Inflammatory macrophage treated with lipopolysaccharide for 4 hours (primary cell): ENCODE data around the gene AGAP1.
"Not testable (repeated sequence)": the region's sequence is repeated elsewhere in the genome, so short reads cannot be mapped to it uniquely, and the experiment has no call there.

ENCODE experiments used
- DNase-seq: peaks from one replicate; pipeline ENCODE4 v3.0.0-alpha.2; 2020

The AGAP1 gene

GRCh38 chr2:235749121-235749770 is 255.4 kb downstream of the AGAP1 start:
- DNase-seq: no peak

GRCh38 chr2:235749771-235750160 is 255.9 kb downstream of the AGAP1 start:
- no peak for DNase-seq

- DNase-seq: no peak
Observed at GRCh38 chr2:235752846-235753245, 259.0 kb downstream of the AGAP1 start.

- no peak for DNase-seq
Observed at GRCh38 chr2:235754357-235755207, 260.7 kb downstream of the AGAP1 start.

- no peak for DNase-seq
Observed at GRCh38 chr2:235756491-235756890, 262.6 kb downstream of the AGAP1 start.

- no peak for DNase-seq
Observed at GRCh38 chr2:235757212-235757611, 263.4 kb downstream of the AGAP1 start.

- DNase-seq: no peak
Observed at GRCh38 chr2:235757640-235758039, 263.8 kb downstream of the AGAP1 start.

- no peak for DNase-seq
Observed at GRCh38 chr2:235762832-235763598, 269.2 kb downstream of the AGAP1 start.

GRCh38 chr2:235763816-235764215 is 270.0 kb downstream of the AGAP1 start:
- no peak for DNase-seq

- not testable (repeated sequence) for DNase-seq
Observed at GRCh38 chr2:235764478-235764877, 270.6 kb downstream of the AGAP1 start.

GRCh38 chr2:235765181-235765820 is 271.5 kb downstream of the AGAP1 start:
- no peak for DNase-seq

GRCh38 chr2:235766278-235766677 is 272.4 kb downstream of the AGAP1 start:
- peak; percentile 59 for DNase-seq

GRCh38 chr2:235768606-235769005 is 274.8 kb downstream of the AGAP1 start:
- DNase-seq: no peak

- DNase-seq: no peak
Observed at GRCh38 chr2:235769046-235769445, 275.2 kb downstream of the AGAP1 start.

- no peak for DNase-seq
Observed at GRCh38 chr2:235770909-235771820, 277.3 kb downstream of the AGAP1 start.

GRCh38 chr2:235773188-235773928 is 279.5 kb downstream of the AGAP1 start:
- no peak for DNase-seq

- no peak for DNase-seq
Observed at GRCh38 chr2:235774153-235774870, 280.5 kb downstream of the AGAP1 start.

- DNase-seq: no peak
Observed at GRCh38 chr2:235776531-235776930, 282.7 kb downstream of the AGAP1 start.

- peak; percentile 43 for DNase-seq
Observed at GRCh38 chr2:235779444-235779896, 285.6 kb downstream of the AGAP1 start.

GRCh38 chr2:235780401-235780800 is 286.6 kb downstream of the AGAP1 start:
- DNase-seq: no peak
